Measurements from ENCODE around the gene HPCAL1.
"Not testable (repeated sequence)": the region's sequence is repeated elsewhere in the genome, so short reads cannot be mapped to it uniquely, and the experiment has no call there.

HPCAL1 gene

DNA sequence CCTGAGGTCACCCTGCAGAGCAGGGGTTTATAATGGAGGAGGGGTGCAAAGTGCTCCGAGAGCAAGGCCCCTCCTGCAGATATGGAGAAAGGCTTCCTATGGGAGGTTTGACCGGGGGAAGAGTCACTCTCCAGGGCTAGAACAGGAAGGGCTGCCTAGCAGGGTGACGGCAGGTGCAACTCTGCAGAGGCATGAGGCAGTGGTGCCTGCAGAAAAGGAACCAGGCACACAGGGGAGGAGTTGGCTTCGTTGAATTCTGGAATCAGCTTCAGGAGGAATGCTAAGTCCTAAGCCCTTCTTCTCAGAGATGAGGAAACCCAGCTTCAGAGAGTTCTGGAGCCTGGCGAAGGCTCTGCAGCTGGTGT, 17.5 kb upstream of the HPCAL1 start:
- no peaks in the 10 kb centered on the region for H3K36me3 Mint-ChIP-seq (ENCODE audit: low read depth)
- peaks cover 90% of the 10 kb centered on the region for H3K4me1 Mint-ChIP-seq (ENCODE audit: low read depth)
- H3K27me3 Mint-ChIP-seq: no peaks in the 10 kb centered on the region
- intact Hi-C loops (cut with micrococcal nuclease): loop anchor here (1.0 kb wide), 1 partner anchor 162 kb away; no protein-coding TSS in a partner anchor
- H3K4me3 Mint-ChIP-seq: no peak overlapping the region
- no peaks in the 10 kb centered on the region for H3K9me3 Mint-ChIP-seq
- peak overlapping the region; percentile 92 for H3K27ac Mint-ChIP-seq

DNA sequence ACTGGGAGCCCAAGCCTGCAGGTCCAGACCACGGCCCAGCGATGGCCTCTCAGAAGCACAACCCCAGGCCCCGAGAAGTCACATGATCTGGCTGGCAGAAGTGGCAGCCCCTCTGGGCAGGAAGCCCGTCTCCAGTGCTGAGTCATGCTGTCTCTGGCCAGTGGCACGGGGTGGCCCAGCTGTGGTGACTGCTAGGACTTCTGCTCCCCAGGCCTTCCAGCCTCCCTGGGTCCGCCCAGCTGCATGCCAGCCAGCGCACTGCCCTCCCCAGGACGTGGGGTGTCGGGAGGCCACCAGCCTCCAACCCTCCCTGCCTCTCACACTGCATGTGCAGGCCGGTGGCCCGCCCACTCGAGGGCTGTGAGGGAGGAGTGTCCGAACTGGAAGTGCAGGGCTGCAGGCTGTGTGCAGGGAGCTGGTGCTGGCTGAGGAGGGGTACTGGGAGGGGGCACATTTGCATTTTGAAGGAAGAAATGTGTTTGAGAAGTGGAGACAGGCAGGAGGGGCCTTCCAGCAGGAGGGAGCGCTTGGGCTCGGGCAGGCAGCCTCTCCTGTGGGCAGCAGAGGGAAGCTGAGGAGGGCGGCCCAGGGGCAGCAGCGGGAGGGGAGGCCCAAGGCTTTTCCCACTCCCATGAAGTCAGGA, 17.0 kb upstream of the HPCAL1 start:
- H3K27ac Mint-ChIP-seq: peak overlapping the region; percentile 92
- no peaks in the 10 kb centered on the region for H3K36me3 Mint-ChIP-seq (ENCODE audit: low read depth)
- H3K4me1 Mint-ChIP-seq (ENCODE audit: low read depth): peaks cover 93% of the 10 kb centered on the region
- no peaks in the 10 kb centered on the region for H3K9me3 Mint-ChIP-seq
- H3K4me3 Mint-ChIP-seq: peak overlapping the region; percentile 44
- intact Hi-C loops (cut with micrococcal nuclease): loop anchor here (1.0 kb wide), 1 partner anchor 162 kb away; no protein-coding TSS in a partner anchor
- H3K27me3 Mint-ChIP-seq: no peaks in the 10 kb centered on the region

DNA sequence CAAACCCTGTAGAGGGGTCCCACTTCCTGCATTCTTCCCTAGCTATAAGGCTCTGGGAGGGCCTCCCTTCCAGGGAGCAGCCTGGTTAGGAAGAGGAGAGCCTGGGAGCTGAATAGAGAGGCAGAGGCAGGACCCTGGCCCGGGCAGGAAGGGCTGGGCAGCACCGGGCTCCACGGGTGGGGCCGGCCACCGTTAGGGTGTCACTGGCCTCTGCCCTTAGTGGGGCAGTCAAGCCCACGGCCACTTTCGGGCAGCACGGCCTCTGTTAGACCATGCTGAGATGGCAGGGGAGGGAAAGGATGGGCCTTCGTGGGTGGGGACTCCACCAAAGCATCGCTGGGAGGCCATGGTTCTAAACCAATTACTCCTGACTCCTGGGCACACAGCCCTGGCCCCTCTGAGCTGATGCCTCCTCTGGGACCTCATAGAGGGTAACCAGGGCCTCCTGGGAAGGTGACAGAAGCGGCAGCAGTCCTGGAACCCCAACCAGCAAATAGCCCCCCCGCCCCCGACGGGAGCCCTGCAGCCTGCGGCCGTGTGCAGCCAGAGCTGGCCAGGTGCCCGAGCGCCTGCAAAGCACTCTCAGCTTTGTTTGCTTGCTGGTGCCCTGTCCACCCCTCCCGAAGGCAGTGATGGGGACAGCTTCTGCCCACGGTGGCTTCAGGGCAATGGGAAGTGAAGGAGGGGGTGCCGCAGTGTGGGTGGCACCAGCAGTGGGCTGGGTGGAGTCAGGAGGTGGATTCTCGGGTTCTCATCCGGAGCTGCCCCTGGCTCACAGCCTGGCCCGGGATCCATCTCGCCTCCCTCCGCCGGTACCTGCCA, 16.3 kb upstream of the HPCAL1 start:
- Mint-ChIP-seq H3K4me3 (no peak overlapping the region), H3K9me3 (no peaks in the 10 kb centered on the region)

DNA sequence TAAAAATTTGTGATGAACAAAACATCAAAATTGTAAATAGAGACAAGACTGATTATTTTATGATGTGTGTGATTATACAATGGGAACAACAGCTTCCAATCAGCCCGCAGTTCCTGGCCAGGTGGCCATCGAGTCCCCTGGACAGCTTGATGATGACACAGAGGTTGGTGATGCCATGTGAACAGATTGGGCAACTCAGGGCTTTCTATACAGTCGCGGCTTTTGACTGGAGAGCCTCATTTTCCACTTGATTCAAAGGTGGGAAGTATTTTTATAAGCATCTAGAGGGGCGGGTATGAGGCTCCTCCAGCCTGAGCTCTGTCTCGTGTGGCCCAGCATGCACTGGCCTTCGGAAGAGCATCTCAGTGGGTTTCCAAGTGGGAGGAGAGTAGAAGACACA, 14.9 kb upstream of the HPCAL1 start:
- Mint-ChIP-seq H3K36me3 (ENCODE audit: low read depth) (no peaks in the 10 kb centered on the region), H3K27me3 (no peaks in the 10 kb centered on the region), H3K27ac (no peak overlapping the region), H3K4me3 (no peak overlapping the region), H3K9me3 (no peaks in the 10 kb centered on the region), H3K4me1 (ENCODE audit: low read depth) (peaks cover 79% of the 10 kb centered on the region)
- intact Hi-C loops (cut with micrococcal nuclease): no loop called here

More for the DNA sequence above, 16.3 kb upstream of the HPCAL1 start:
- intact Hi-C loops (cut with micrococcal nuclease): no loop called here
- H3K4me1 Mint-ChIP-seq (ENCODE audit: low read depth): peaks cover 93% of the 10 kb centered on the region
- peak overlapping the region; percentile 92 for H3K27ac Mint-ChIP-seq
- no peaks in the 10 kb centered on the region for H3K36me3 Mint-ChIP-seq (ENCODE audit: low read depth)
- no peaks in the 10 kb centered on the region for H3K27me3 Mint-ChIP-seq

DNA sequence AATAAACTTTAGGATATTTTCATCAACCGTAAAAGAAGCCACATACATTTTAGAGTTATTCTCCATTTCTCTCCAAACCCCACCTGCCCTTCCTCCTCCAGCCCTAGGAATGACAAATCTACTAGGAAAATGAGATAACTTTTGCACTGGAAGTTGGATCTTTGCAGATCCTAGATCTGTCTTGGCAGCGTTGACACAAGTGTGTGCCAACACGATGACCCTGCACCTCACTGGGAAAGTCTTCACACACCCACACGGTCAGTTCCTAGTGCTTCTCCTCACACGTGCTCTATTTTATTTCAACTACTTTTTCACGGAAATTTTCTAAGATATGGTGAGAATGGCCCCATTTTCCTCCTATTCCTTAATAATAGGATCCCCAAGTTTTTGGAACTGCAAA, 14.1 kb upstream of the HPCAL1 start:
- no peak overlapping the region for H3K4me3 Mint-ChIP-seq
- intact Hi-C loops (cut with micrococcal nuclease): no loop called here
- H3K36me3 Mint-ChIP-seq (ENCODE audit: low read depth): no peaks in the 10 kb centered on the region
- no peaks in the 10 kb centered on the region for H3K27me3 Mint-ChIP-seq
- H3K4me1 Mint-ChIP-seq (ENCODE audit: low read depth): peaks cover 71% of the 10 kb centered on the region
- H3K27ac Mint-ChIP-seq: no peak overlapping the region
- no peaks in the 10 kb centered on the region for H3K9me3 Mint-ChIP-seq

DNA sequence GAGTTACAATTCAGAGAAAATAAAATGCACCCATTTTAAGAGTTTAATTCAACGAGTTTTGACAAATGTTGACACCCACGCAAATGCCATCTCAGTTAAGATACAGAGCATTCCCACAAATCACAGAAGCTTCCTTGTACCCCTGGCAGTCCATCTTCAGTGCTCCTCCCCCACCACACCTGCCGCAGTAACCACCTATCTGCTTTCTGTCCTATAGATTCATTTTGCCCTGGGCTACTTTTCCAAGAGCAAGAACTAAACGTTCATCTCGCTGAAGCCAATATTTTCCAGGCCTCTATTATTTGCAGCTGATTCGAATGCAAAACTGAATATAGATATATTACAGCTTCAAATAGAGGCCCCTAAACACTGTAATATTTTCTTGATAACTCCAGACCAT, 13.4 kb upstream of the HPCAL1 start:
- Mint-ChIP-seq H3K4me3 (no peak overlapping the region), H3K36me3 (ENCODE audit: low read depth) (no peaks in the 10 kb centered on the region), H3K27ac (no peak overlapping the region), H3K27me3 (no peaks in the 10 kb centered on the region), H3K4me1 (ENCODE audit: low read depth) (peaks cover 63% of the 10 kb centered on the region), H3K9me3 (no peaks in the 10 kb centered on the region)
- intact Hi-C loops (cut with micrococcal nuclease): no loop called here

DNA sequence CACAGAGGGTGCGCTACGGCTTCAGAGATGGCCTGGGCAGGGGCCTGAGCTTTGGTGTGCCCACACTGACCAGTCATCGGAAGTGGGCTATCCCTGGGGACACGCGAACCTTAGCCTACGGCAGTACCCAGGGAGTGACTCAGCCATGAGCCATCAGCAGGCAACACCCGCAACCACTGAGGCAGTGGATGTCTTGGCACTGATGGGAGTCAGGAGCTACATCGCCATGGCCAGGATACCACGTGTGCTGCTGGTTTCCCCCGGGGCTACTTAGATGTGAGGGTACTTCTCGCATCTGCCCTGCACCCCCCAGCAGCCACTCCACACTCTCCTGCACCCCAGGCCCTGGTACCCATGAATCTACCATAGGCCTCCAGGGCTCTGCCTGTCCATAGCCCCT, 12.8 kb upstream of the HPCAL1 start:
- Mint-ChIP-seq H3K36me3 (ENCODE audit: low read depth) (no peaks in the 10 kb centered on the region), H3K9me3 (no peaks in the 10 kb centered on the region), H3K27ac (peak overlapping the region; percentile 30), H3K4me1 (ENCODE audit: low read depth) (peaks cover 58% of the 10 kb centered on the region), H3K4me3 (no peak overlapping the region), H3K27me3 (no peaks in the 10 kb centered on the region)
- intact Hi-C loops (cut with micrococcal nuclease): no loop called here

DNA sequence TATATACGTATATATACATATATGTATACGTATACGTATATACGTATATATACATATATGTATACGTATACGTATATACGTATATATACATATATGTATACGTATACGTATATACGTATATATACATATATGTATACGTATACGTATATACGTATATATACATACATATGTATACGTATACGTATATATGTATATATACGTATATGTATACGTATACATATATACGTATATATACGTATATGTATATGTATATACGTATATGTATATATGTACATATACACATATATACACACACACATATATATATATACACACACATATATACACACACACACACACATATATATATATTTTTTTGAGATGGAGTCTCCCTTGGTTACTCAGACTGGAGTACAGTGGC, 11.3 kb upstream of the HPCAL1 start:
- intact Hi-C loops (cut with micrococcal nuclease); H3K27ac Mint-ChIP-seq; H3K4me3 Mint-ChIP-seq; H3K9me3 Mint-ChIP-seq; H3K36me3 Mint-ChIP-seq (ENCODE audit: low read depth); H3K27me3 Mint-ChIP-seq: not testable (repeated sequence)
- H3K4me1 Mint-ChIP-seq (ENCODE audit: low read depth): peaks cover 55% of the 10 kb centered on the region

DNA sequence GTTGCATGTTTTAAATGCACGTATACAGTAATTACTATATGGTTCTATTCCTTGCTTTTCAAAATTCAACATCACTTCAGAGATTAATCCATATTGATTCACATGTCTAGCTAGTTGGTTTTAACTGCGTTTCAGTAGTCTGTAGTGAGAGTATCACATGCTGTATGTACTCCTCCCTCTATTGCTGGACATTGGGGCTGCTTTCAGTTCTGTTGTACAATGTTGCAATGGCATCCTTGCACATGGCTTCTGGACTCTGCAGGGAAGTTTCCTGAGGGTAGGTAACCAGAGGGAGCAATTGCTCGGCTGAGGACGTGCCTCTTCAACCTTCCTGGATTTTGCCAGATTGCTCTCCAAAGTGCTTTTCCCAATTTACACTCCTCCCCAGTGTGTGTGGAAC, 10.7 kb upstream of the HPCAL1 start:
- intact Hi-C loops (cut with micrococcal nuclease): no loop called here
- Mint-ChIP-seq H3K36me3 (ENCODE audit: low read depth) (no peaks in the 10 kb centered on the region), H3K9me3 (no peaks in the 10 kb centered on the region), H3K4me3 (no peak overlapping the region), H3K27me3 (no peaks in the 10 kb centered on the region), H3K4me1 (ENCODE audit: low read depth) (peaks cover 54% of the 10 kb centered on the region), H3K27ac (no peak overlapping the region)

DNA sequence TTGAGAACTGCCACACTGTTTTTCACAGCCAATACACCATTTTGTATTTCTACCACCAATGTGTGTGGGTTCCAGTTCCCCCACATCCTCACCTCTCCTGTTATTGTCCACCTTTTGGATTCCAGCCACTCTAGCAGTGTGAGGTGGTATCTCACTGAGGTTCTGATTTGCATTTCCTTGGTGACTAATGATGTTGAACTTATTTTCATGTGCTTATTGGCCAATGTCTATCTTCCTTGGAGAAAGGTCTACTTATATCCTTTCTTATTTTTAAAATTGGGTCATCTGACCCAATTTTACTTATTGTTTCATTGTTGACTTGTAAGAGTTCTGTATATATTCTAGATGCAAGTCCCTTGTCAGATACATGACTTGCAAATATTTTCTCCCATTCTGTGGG, 9.1 kb upstream of the HPCAL1 start:
- Mint-ChIP-seq H3K27ac (no peak overlapping the region), H3K4me1 (ENCODE audit: low read depth) (peaks cover 55% of the 10 kb centered on the region), H3K27me3 (no peaks in the 10 kb centered on the region), H3K36me3 (ENCODE audit: low read depth) (no peaks in the 10 kb centered on the region), H3K4me3 (no peak overlapping the region), H3K9me3 (no peaks in the 10 kb centered on the region)
- intact Hi-C loops (cut with micrococcal nuclease): no loop called here

DNA sequence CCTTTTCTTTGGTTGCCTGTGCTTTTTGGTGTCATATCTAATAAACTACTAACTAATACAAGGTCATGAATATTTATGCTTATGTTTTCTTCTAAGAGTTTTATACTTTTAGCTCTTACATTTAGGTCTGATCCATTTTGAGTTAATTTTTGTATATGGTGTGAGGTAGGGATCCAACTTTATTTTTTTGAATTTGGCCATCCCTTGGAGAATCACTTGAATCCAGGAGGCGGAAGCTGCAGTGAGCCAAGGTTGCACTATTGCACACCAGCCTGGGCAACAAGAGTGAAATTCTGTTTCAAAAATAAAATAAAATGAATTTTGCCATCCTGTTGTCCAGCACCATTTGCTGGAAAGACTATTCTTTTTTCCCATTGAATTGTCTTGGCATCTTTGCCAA, 8.6 kb upstream of the HPCAL1 start:
- Mint-ChIP-seq H3K27me3 (no peaks in the 10 kb centered on the region), H3K36me3 (ENCODE audit: low read depth) (no peaks in the 10 kb centered on the region), H3K4me3 (no peak overlapping the region), H3K4me1 (ENCODE audit: low read depth) (peaks cover 55% of the 10 kb centered on the region), H3K9me3 (no peaks in the 10 kb centered on the region), H3K27ac (no peak overlapping the region)
- intact Hi-C loops (cut with micrococcal nuclease): no loop called here

DNA sequence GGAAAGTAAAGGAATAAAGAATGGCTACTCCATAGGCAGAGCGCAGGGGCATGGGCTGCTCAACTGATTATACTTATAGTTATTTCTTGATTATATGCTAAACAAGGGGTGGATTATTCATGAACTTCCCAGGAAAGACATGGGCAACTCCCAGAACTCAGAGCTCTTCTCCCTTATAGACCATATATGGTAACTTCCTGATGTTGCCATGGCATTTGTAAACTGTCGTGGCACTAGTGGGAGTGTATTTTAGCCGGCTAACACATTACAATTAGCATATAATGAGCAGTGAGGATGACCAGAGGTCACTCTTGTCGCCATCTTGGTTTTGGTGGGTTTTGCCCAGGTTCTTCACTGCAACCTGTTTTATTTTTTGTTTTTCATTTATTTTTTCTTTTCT, 7.1 kb upstream of the HPCAL1 start:
- intact Hi-C loops (cut with micrococcal nuclease); H3K27me3 Mint-ChIP-seq; H3K27ac Mint-ChIP-seq; H3K4me3 Mint-ChIP-seq; H3K36me3 Mint-ChIP-seq (ENCODE audit: low read depth); H3K9me3 Mint-ChIP-seq: not testable (repeated sequence)
- peaks cover 43% of the 10 kb centered on the region for H3K4me1 Mint-ChIP-seq (ENCODE audit: low read depth)

DNA sequence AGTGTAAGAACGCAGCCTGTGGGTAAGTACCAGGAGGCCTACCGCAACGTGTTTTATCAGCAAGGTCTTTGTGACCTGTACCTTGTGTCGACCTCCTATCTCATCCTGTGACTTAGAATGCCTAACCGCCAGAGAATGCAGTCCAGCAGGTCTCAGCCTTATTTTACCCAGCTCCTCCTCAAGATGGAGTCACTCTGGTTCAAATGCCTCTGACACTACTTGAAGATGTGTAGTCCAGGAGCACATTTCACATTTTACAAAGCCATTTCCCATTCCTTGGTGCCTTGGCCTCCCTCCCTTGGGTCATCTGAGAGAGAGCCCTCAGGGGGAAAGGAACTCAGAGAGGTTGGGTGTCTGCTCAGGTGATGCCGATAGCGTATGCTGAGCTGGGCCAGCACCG, 6.6 kb upstream of the HPCAL1 start:
- Mint-ChIP-seq H3K9me3 (no peaks in the 10 kb centered on the region), H3K36me3 (ENCODE audit: low read depth) (no peaks in the 10 kb centered on the region), H3K27me3 (no peaks in the 10 kb centered on the region), H3K27ac (no peak overlapping the region), H3K4me3 (no peak overlapping the region), H3K4me1 (ENCODE audit: low read depth) (peaks cover 46% of the 10 kb centered on the region)
- intact Hi-C loops (cut with micrococcal nuclease): no loop called here

DNA sequence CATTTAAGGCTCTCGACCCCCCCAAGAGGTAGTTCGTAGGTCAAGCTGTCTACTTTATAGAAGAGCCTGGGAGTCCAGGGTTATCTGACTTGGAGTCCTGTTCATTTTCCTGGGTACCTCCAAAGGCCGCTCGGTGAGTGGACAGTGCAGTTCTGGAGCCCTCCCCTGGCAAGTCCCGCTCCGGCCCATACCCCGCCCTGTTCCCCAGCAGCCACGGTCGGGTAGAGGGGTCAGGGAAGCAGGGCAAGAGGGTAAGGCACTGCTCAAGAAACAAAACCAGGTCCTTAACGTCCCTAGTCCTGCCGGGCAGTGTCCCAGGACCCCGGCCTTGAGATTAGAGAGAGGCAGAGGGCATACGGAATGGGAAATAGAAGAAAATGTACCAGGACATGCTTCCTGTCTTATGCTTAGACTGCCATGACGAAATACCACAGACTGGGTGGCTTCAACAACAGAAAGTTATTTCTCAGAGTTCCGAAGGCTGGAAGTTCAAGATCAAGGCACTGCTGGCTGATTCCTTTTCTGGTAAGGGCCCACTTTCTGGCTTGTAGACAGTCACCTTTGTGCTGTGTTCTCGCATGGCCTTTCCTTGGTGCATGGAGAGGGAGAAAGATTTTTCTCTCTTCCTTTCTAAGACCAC, 5.4 kb upstream of the HPCAL1 start:
- no peak overlapping the region for H3K4me3 Mint-ChIP-seq
- H3K4me1 Mint-ChIP-seq (ENCODE audit: low read depth): peaks cover 56% of the 10 kb centered on the region
- no peaks in the 10 kb centered on the region for H3K9me3 Mint-ChIP-seq
- no peaks in the 10 kb centered on the region for H3K27me3 Mint-ChIP-seq
- no peaks in the 10 kb centered on the region for H3K36me3 Mint-ChIP-seq (ENCODE audit: low read depth)
- H3K27ac Mint-ChIP-seq: peak overlapping the region; percentile 51
- intact Hi-C loops (cut with micrococcal nuclease): no loop called here

All from dendritic cell treated with granulocyte-macrophage colony-stimulating factor and Interleukin-4, amounts not matched to agents 40 ng/mL and 50 ng/mL, for 4 days (primary cell).